Ovary (tissue), 9 donors: ENCODE data around the gene PLEKHF1. TPM values are rescaled to one million over a fixed set of nuclear protein-coding genes. Genes with fewer than 3 reads are reported as not detected.

Experiments used
- DNase-seq, 5 donors: peaks; one replicate each; pipeline ENCODE4 v3.0.0-alpha.2; 2019 to 2020
- H3K27ac ChIP-seq, 2 donors: fragments of 200-600 bp; one replicate each; pipeline versions ENCODE4 v1.5.1 to v1.8.0; 2019 to 2022
- H3K27me3 ChIP-seq: fragments of 200-600 bp; one replicate; pipeline ENCODE4 v1.8.0; 2022
- H3K36me3 ChIP-seq: fragments of 200-600 bp; sonication (generic); one replicate; pipeline ENCODE4 v1.5.1; 2019
- H3K4me1 ChIP-seq: one replicate; pipeline ENCODE4 v1.8.1; 2013; ENCODE audit warnings: mild to moderate bottlenecking, moderate library complexity; ENCODE audit not compliant: insufficient read depth
- H3K4me3 ChIP-seq: fragments of 200-600 bp; sonication (generic); one replicate; pipeline ENCODE4 v1.5.1; 2017
- H3K9me3 ChIP-seq, 2 donors: fragments of 200-600 bp in 1 of 2; sonication (generic) in 1 of 2; one replicate each; pipeline versions ENCODE4 v1.5.1 to v1.8.1; 2013 to 2019; ENCODE audit warnings: mild to moderate bottlenecking in 1 of 2, moderate library complexity in 1 of 2
- CTCF ChIP-seq, 3 donors: fragments of 450-650 bp in 2 of 3; fragments of 200-600 bp in 1 of 3; IDR thresholded peaks; one replicate each; pipeline versions ENCODE4 v1.5.1 to v1.8.0; 2016 to 2022; ENCODE audit warnings: antibody characterized with exemption in 3 of 3, mild to moderate bottlenecking in 1 of 3
- EP300 ChIP-seq: sonication (generic); formaldehyde crosslinking; IDR thresholded peaks from one replicate; pipeline ENCODE4 v1.6.1; 2017; ENCODE audit warnings: antibody characterized with exemption
- POLR2A ChIP-seq: fragments of 450-650 bp; IDR thresholded peaks from one replicate; pipeline ENCODE4 v1.6.1; 2017; ENCODE audit warnings: antibody characterized with exemption, mild to moderate bottlenecking, moderate library complexity
- WGBS, 3 donors: extraction: QIAGEN DNeasy Blood & Tissue Kit in 1 of 3; methylation state at CpG; one replicate each; pipeline versions ENCODE4 v1.1.5 to v1.1.7; 2013 to 2017; 5-methylcytosine and 5-hydroxymethylcytosine counted together
- intact Hi-C, 4 donors: fragments of 100-400 bp; cut with DNase I; formaldehyde crosslinking; loops; one replicate each; pipeline versions ENCODE4 v1.11.0 to v1.15.1; 2022 to 2023
- polyA plus RNA-seq, 2 donors: library from polyadenylated mRNA; stranded (reverse); fragments of 200-250 nt in 1 of 2; fragments of 350-450 nt in 1 of 2; fragmentation: Illumina TruSeq in 1 of 2; extraction: RNeasy Lipid Tissue Mini Kit (QIAGEN cat#74804) in 1 of 2; gene quantifications; one replicate each; pipeline ENCODE4 v1.2.3, GENCODE V29; 2013 to 2014
- total RNA-seq, 7 donors: library from RNA; depleted of rRNA in 2 of 7; stranded (reverse); fragments of >200 nt in 2 of 7; fragmentation: NEBNext Ultra II Directional in 3 of 7; extraction: Animal tissue kit (Norgen Biotek cat#: 25700) in 3 of 7; gene quantifications; one replicate each; pipeline versions ENCODE4 v1.1.0 to v1.2.4, GENCODE V29; 2016 to 2023
- donor health status: DM: no; HTN: no; CAD: no; lungs with moderate emphysema.
- donor health status: DM: no; HTN: no; CAD: no.
- donor health status: Bipolar disorder and iron deficiency.
- donor health status: DM: yes; HTN: yes; CAD: no.
- donor health status: DM: no; HTN: no; CAD: no.
- donor health status: DM: yes; HTN: yes; CAD: no.

The PLEKHF1 gene
- total and polyA plus RNA-seq, 9 donors, result 0.92 to 19.1 (median 13.7) TPM

DNA sequence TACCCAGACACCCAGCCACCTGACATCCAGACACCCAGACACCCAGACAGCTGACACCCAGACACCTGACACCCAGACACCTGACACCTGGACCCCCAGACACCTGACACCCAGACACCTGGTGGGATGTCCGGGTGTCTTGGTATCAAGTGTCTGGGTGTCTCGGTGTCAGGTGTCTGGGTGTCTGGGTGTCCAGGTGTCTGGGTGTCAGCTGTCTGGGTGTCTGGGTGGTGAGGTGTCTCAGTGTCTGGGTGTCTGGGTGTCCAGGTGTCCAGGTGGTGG is 31.2 kb downstream of the PLEKHF1 start:
- no peaks in the 10 kb centered on the region for H3K36me3 ChIP-seq
- no peak for TF ChIP-seq CTCF (IDR thresholded peaks at IDR 0.05)
- TF ChIP-seq EP300, result no peak
- no peak for TF ChIP-seq POLR2A
- H3K4me3 ChIP-seq, result no peak overlapping the region
- 48 to 100% (median 55%) methylated on average over 2 of the region's 2 CpGs for WGBS, 3 donors
- no peaks in the 10 kb centered on the region for H3K9me3 ChIP-seq
- no peak for DNase-seq
- H3K4me1 ChIP-seq, result no peaks in the 10 kb centered on the region
- intact Hi-C loops, result no loop called here
- no peak overlapping the region for H3K27ac ChIP-seq
- no peaks in the 10 kb centered on the region for H3K27me3 ChIP-seq

DNA sequence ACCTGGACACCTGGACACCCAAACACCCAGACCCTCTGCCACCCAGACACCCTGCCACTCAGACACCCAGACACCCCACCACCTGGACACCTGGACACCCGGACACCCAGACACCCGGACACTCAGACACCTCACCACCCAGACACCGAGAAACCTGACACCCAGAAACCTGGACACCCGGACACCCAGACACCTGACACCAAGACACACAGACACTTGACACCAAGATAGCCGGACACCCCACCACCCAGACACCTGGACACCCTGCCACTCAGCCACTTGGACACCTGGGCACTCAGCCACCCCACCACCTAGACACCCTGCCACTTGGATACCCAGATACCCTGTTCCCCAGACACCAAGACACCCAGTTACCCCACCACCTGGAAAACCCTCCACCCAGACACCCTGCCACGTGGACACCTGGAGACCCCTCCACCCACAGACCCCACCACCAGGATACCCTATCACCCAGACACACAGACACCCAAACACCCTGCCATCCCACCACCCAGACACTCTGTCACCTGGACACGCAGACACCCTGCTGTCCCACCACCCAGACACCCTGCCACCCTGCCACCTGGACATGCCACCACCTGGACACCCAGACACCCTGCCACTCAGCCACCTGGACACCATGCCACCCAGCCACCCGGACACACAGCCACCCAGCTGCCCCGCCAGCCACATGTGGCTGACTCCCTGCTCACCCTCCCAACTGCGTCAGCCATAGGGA is 32.4 kb downstream of the PLEKHF1 start:
- 79 to 88% (median 82%) methylated on average over 7 to 10 of the region's 10 CpGs for WGBS, 3 donors
- H3K4me3 ChIP-seq, result no peak overlapping the region
- H3K36me3 ChIP-seq, result no peaks in the 10 kb centered on the region
- H3K9me3 ChIP-seq, result no peaks in the 10 kb centered on the region
- intact Hi-C loops, result no loop called here
- H3K27me3 ChIP-seq, result no peaks in the 10 kb centered on the region
- no peak for DNase-seq
- H3K4me1 ChIP-seq, result no peaks in the 10 kb centered on the region
- no peak for TF ChIP-seq EP300
- no peak for TF ChIP-seq CTCF (IDR thresholded peaks at IDR 0.05)
- TF ChIP-seq POLR2A, result no peak
- no peak overlapping the region for H3K27ac ChIP-seq

- H3K4me1 ChIP-seq, result no peaks in the 10 kb centered on the region
- no peak overlapping the region for H3K27ac ChIP-seq
- no peak for DNase-seq
- no peaks in the 10 kb centered on the region for H3K36me3 ChIP-seq
- TF ChIP-seq CTCF (IDR thresholded peaks at IDR 0.05), result no peak
- H3K27me3 ChIP-seq, result no peaks in the 10 kb centered on the region
- H3K4me3 ChIP-seq, result no peak overlapping the region
- H3K9me3 ChIP-seq, result no peaks in the 10 kb centered on the region
- intact Hi-C loops, result no loop called here
- WGBS, 3 donors, result 65 to 79% (median 74%) methylated on average over 5 of the region's 5 CpGs
Measured at GRCh38 chr19:29699861-29700260, 34.6 kb downstream of the PLEKHF1 start.

- Histone ChIP-seq H3K9me3 (no peaks in the 10 kb centered on the region), H3K27me3 (no peaks in the 10 kb centered on the region), H3K36me3 (no peaks in the 10 kb centered on the region), H3K27ac (no peak overlapping the region), H3K4me3 (no peak overlapping the region), H3K4me1 (no peaks in the 10 kb centered on the region)
- intact Hi-C loops, result no loop called here
- no peak for DNase-seq
- TF ChIP-seq EP300, result no peak
- TF ChIP-seq CTCF (IDR thresholded peaks at IDR 0.05), result no peak
- TF ChIP-seq POLR2A, result no peak
- WGBS, 3 donors, result 66 to 68% (median 68%) methylated on average over 6 of the region's 6 CpGs
Measured at GRCh38 chr19:29700498-29700897, 35.2 kb downstream of the PLEKHF1 start.
